Upper lobe of left lung (tissue), 6 donors: ENCODE measurements around the gene NIT1. TPM values are rescaled to one million over a fixed set of nuclear protein-coding genes. Genes with fewer than 3 reads are reported as not detected.

Source experiments
- ATAC-seq, 2 donors: fragments of 200-7000 bp; cut with Tn5 transposase; one replicate each; pipeline ENCODE4 v1.9.1; 2022; ENCODE audit warnings: mild to moderate bottlenecking in 2 of 2, moderate library complexity in 2 of 2; ENCODE audit not compliant: low FRiP score in 2 of 2
- DNase-seq, 2 donors: peaks; one replicate each; pipeline ENCODE4 v3.0.0-alpha.2; 2019 to 2020
- H3K27ac ChIP-seq, 4 donors: fragments of 200-600 bp; sonication (generic); one replicate each; pipeline ENCODE4 v1.5.1; 2016 to 2019
- H3K27me3 ChIP-seq, 4 donors: fragments of 200-600 bp; sonication (generic); one replicate each; pipeline ENCODE4 v1.5.1; 2017 to 2019
- H3K36me3 ChIP-seq, 4 donors: fragments of 200-600 bp; sonication (generic); one replicate each; pipeline ENCODE4 v1.5.1; 2016 to 2019
- H3K4me1 ChIP-seq, 4 donors: fragments of 200-600 bp; sonication (generic); one replicate each; pipeline ENCODE4 v1.5.1; 2018 to 2019
- H3K4me3 ChIP-seq, 4 donors: fragments of 200-600 bp; sonication (generic); one replicate each; pipeline ENCODE4 v1.5.1; 2017 to 2019; ENCODE audit warnings: mild to moderate bottlenecking in 2 of 4, moderate library complexity in 1 of 4
- H3K9me3 ChIP-seq, 4 donors: fragments of 200-600 bp; sonication (generic); one replicate each; pipeline ENCODE4 v1.5.1; 2018 to 2019
- EP300 ChIP-seq, 4 donors: sonication (generic); formaldehyde crosslinking; IDR thresholded peaks; one replicate each; pipeline ENCODE4 v1.5.1; 2017; ENCODE audit warnings: antibody characterized with exemption in 4 of 4, control low read depth in 2 of 4
- POLR2A ChIP-seq, 4 donors: fragments of 450-650 bp; IDR thresholded peaks; one replicate each; pipeline ENCODE4 v1.5.1; 2016 to 2017; ENCODE audit warnings: antibody characterized with exemption in 4 of 4, mild to moderate bottlenecking in 2 of 4
- POLR2AphosphoS5 ChIP-seq, 2 donors: sonication (generic); formaldehyde crosslinking; IDR thresholded peaks; one replicate each; pipeline ENCODE4 v1.5.1; 2017; ENCODE audit warnings: antibody characterized with exemption in 2 of 2
- WGBS, 2 donors: methylation state at CpG; one replicate each; pipeline ENCODE4 v1.1.5; 2017 to 2018; 5-methylcytosine and 5-hydroxymethylcytosine counted together
- total RNA-seq, 6 donors: library from RNA; depleted of rRNA in 4 of 6; stranded (reverse); fragments of >200 nt in 4 of 6; gene quantifications; one replicate each; pipeline versions ENCODE4 v1.1.0 to v1.2.1, GENCODE V29; 2016 to 2021
- TF ChIP-seq, protein P1 (sequence below), 6 experiments: fragments of 450-650 bp in 4 of 6; fragments of 200-600 bp in 2 of 6; sonication (generic) in 2 of 6; IDR thresholded peaks; one replicate each; pipeline ENCODE4 v1.5.1; 2016 to 2019; ENCODE audit warnings: antibody characterized with exemption in 6 of 6
- donor health status: DM: no; HTN: no; CAD: no; lungs with moderate emphysema.
- donor health status: DM: no; HTN: yes; CAD: no; lungs with severe emphysema.

The NIT1 gene
- total RNA-seq, 6 donors from 2014 or later = 21.2 to 62.9 (median 40.7) TPM

- no peak overlapping the region for H3K4me3 ChIP-seq
- TF ChIP-seq POLR2AphosphoS5 (IDR thresholded peaks at IDR 0.05) (no peak), EP300 (IDR thresholded peaks at IDR 0.05) (no peak), POLR2A (IDR thresholded peaks at IDR 0.05) (no peak)
- TF ChIP-seq, protein P1, sequence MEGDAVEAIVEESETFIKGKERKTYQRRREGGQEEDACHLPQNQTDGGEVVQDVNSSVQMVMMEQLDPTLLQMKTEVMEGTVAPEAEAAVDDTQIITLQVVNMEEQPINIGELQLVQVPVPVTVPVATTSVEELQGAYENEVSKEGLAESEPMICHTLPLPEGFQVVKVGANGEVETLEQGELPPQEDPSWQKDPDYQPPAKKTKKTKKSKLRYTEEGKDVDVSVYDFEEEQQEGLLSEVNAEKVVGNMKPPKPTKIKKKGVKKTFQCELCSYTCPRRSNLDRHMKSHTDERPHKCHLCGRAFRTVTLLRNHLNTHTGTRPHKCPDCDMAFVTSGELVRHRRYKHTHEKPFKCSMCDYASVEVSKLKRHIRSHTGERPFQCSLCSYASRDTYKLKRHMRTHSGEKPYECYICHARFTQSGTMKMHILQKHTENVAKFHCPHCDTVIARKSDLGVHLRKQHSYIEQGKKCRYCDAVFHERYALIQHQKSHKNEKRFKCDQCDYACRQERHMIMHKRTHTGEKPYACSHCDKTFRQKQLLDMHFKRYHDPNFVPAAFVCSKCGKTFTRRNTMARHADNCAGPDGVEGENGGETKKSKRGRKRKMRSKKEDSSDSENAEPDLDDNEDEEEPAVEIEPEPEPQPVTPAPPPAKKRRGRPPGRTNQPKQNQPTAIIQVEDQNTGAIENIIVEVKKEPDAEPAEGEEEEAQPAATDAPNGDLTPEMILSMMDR (IDR thresholded peaks at IDR 0.05) = no peak
- H3K4me1 ChIP-seq = peaks cover 27 to 49% (median 36%) of the 10 kb centered on the region in 4 donors
- H3K36me3 ChIP-seq = peaks cover 3 to 26% (median 10%) of the 10 kb centered on the region in 4 donors
- no peak for DNase-seq
- H3K27ac ChIP-seq = no peak overlapping the region
- ATAC-seq = no peak
- 84 to 92% methylated on average over 1 of the region's 1 CpG for WGBS, 2 donors
- H3K27me3 ChIP-seq = no peaks in the 10 kb centered on the region
- no peaks in the 10 kb centered on the region for H3K9me3 ChIP-seq
These were observed 40.0 kb downstream of the NIT1 start for GRCh38 chr1:161157867-161158266.

GRCh38 chr1:161158316-161159010 is 40.6 kb downstream of the NIT1 start:
- TF ChIP-seq EP300 (IDR thresholded peaks at IDR 0.05) (no peak), POLR2AphosphoS5 (IDR thresholded peaks at IDR 0.05) (no peak)
- 64 to 67% methylated on average over 9 of the region's 9 CpGs for WGBS, 2 donors
- ATAC-seq (no peak), DNase-seq (no peak)
- Histone ChIP-seq H3K4me1 (peaks cover 27 to 45% (median 36%) of the 10 kb centered on the region in 4 donors), H3K9me3 (no peaks in the 10 kb centered on the region), H3K36me3 (peaks cover 3 to 32% (median 11%) of the 10 kb centered on the region in 4 donors), H3K4me3 (peak overlapping the region in 3 of 4 donors; percentile 82 to 94 (median 91)), H3K27me3 (no peaks in the 10 kb centered on the region), H3K27ac (peak overlapping the region; percentile 82 to 95 (median 92))

- TF ChIP-seq, protein P1 (IDR thresholded peaks at IDR 0.05) = peak in 3 of 6 experiments; percentile 6 to 44 (median 25)
- TF ChIP-seq EP300 (IDR thresholded peaks at IDR 0.05) (no peak), POLR2A (IDR thresholded peaks at IDR 0.05) (peak in 1 of 4 donors; percentile 80), POLR2AphosphoS5 (IDR thresholded peaks at IDR 0.05) (peak; percentile 28 to 72)
- Histone ChIP-seq H3K4me3 (peak within 1 kb of the TSS; percentile 77 to 94 (median 86)), H3K27me3 (no peaks in the 10 kb centered on the region), H3K36me3 (peaks cover 3 to 33% (median 12%) of the 10 kb centered on the region in 4 donors), H3K27ac (peak within 1 kb of the TSS; percentile 82 to 95 (median 92)), H3K9me3 (no peaks in the 10 kb centered on the region), H3K4me1 (peaks cover 25 to 45% (median 35%) of the 10 kb centered on the region in 4 donors)
- ATAC-seq = peak; percentile 95 to 99
- WGBS, 2 donors = 1 to 5% methylated on average over 31 to 35 of the region's 60 CpGs
- DNase-seq = peak; percentile 95 to 97
These were observed 41.4 kb downstream of the NIT1 start, which contains the start of gene USP21 for GRCh38 chr1:161159087-161159912. Gene USP21 (plus strand): TSS chr1:161159500. CDS start chr1:161160641, 1,141 bp downstream.

- no peaks in the 10 kb centered on the region for H3K9me3 ChIP-seq
- ATAC-seq (no peak), DNase-seq (no peak)
- H3K4me1 ChIP-seq = peaks cover 20 to 42% (median 30%) of the 10 kb centered on the region in 4 donors
- H3K4me3 ChIP-seq = peak overlapping the region; percentile 77 to 94 (median 86)
- H3K27ac ChIP-seq = peak overlapping the region; percentile 82 to 95 (median 92)
- H3K36me3 ChIP-seq = peaks cover 3 to 37% (median 12%) of the 10 kb centered on the region in 4 donors
- H3K27me3 ChIP-seq = no peaks in the 10 kb centered on the region
- 3 to 11% methylated on average over 11 of the region's 11 CpGs for WGBS, 2 donors
- TF ChIP-seq, protein P1 (IDR thresholded peaks at IDR 0.05) = no peak
- no peak for TF ChIP-seq POLR2A (IDR thresholded peaks at IDR 0.05)
- no peak for TF ChIP-seq POLR2AphosphoS5 (IDR thresholded peaks at IDR 0.05)
- no peak for TF ChIP-seq EP300 (IDR thresholded peaks at IDR 0.05)
These were observed 42.0 kb downstream of the NIT1 start for GRCh38 chr1:161159913-161160243.

DNA sequence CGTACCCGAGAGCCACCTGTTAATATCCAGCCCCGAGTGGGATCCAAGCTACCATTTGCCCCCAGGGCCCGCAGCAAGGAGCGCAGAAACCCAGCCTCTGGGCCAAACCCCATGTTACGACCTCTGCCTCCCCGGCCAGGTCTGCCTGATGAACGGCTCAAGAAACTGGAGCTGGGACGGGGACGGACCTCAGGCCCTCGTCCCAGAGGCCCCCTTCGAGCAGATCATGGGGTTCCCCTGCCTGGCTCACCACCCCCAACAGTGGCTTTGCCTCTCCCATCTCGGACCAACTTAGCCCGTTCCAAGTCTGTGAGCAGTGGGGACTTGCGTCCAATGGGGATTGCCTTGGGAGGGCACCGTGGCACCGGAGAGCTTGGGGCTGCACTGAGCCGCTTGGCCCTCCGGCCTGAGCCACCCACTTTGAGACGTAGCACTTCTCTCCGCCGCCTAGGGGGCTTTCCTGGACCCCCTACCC is 42.8 kb downstream of the NIT1 start:
- Histone ChIP-seq H3K4me1 (peaks cover 25 to 42% (median 32%) of the 10 kb centered on the region in 4 donors), H3K9me3 (no peaks in the 10 kb centered on the region), H3K36me3 (peaks cover 3 to 37% (median 12%) of the 10 kb centered on the region in 4 donors), H3K4me3 (no peak overlapping the region), H3K27ac (no peak overlapping the region), H3K27me3 (no peaks in the 10 kb centered on the region)
- 91 to 94% methylated on average over 10 to 22 of the region's 22 CpGs for WGBS, 2 donors
- TF ChIP-seq POLR2A (IDR thresholded peaks at IDR 0.05) (no peak), EP300 (IDR thresholded peaks at IDR 0.05) (no peak), POLR2AphosphoS5 (IDR thresholded peaks at IDR 0.05) (no peak)
- TF ChIP-seq, protein P1 (IDR thresholded peaks at IDR 0.05) = no peak
- DNase-seq = no peak
- no peak for ATAC-seq
